GM20000 (cell line): Measurements from ENCODE around the gene HIPK2.

Experiments
- DNase-seq: peaks from one replicate; pipeline ENCODE4 v3.0.0; 2012; ENCODE audit warnings: low spot score
- CTCF ChIP-seq: IDR thresholded peaks from 2 replicates; pipeline ENCODE4 v1.5.1; 2012; ENCODE audit warnings: mild to moderate bottlenecking, control low read depth; ENCODE audit errors: extremely low read depth, missing control alignments

The HIPK2 gene

GRCh38 chr7:139784648-139785047 is 6.8 kb upstream of the HIPK2 start:
- no peak for TF ChIP-seq CTCF
- no peak for DNase-seq

DNA sequence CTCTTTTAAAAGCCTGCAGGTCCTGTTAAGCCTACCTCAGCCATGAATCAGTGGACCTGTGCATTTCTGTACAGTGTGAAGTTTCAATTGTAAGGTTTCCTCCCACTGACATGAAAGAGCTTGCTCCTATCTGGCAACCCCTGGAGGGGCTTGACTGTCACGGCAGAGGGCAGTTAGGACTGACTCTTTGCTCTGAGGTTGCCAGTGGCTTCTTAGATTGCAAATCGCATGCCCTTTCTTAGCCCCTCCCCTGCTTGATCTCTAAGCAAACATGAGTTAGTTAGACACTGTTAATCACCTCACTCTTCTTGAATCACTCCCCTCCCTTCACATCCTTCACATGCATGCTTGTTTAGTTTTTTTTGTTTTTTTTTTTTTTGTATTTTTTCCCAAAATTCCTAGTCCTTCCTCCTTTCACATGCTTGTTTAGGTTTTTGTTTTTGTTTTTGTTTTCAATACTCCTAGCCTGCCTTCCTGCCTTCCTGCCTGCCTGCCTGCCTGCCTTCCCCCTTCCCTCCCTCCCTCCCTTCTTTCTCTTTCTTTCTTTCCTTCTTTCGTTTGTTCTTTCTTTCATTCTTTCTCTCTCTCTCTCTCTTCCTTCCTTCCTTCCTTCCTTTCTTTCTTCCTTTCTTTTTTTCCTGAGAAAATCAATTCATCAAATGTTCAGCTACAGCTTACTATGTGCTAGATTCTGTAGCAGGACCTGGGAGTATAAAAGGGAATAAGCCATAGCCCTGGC is 6.0 kb upstream of the HIPK2 start:
- no peak for TF ChIP-seq CTCF
- no peak for DNase-seq

GRCh38 chr7:139782932-139783331 is 5.1 kb upstream of the HIPK2 start:
- DNase-seq, result no peak

GRCh38 chr7:139777133-139777891 is 486 bp downstream of the HIPK2 start:
- peak; percentile 81 for DNase-seq
- no peak for TF ChIP-seq CTCF

More at GRCh38 chr7:139782932-139783331, 5.1 kb upstream of the HIPK2 start:
- no peak for TF ChIP-seq CTCF

DNA sequence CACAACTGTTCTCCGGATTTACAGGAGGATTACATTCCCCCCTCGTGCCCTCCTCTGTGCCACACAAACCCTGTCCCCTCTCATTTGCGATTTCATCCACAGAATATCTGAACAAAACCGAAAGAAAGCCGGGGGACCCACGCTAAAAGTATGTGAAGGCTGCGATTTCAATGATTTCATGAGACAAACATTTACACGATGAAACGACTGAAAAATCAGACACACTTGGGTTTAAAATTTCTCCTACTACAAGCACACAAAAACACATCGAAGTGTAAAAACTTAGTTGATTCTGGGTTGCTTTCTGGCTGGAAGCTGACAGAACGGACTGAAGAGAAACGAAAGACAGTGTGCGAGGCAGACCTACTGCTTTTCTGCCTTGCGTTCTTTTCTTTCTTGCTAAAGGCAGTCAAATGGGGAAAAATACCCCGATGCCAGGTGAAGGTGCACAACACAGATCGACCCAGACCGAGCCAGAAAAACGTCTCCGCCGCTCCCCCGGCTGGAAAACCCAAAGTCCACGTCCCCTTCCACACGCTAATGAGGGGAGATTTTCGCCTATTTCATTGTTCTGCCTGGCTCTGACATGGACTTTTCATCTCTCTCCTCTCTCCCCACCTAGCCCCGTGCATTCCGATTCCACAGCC is 1.2 kb downstream of the HIPK2 start:
- no peak for TF ChIP-seq CTCF
- DNase-seq, result peak; percentile 62

GRCh38 chr7:139775829-139776266 is 1.9 kb downstream of the HIPK2 start:
- peak; percentile 81 for DNase-seq
- peak; percentile 30 for TF ChIP-seq CTCF

GRCh38 chr7:139774376-139774775 is 3.4 kb downstream of the HIPK2 start:
- DNase-seq, result no peak
- no peak for TF ChIP-seq CTCF
